ENCODE data around the gene PLB1.

- no peak for TF ChIP-seq CTCF (IDR thresholded peaks at IDR 0.05)
- TF ChIP-seq POLR2A (IDR thresholded peaks at IDR 0.05) = no peak
Observed at GRCh38 chr2:28463211-28463816, 32.5 kb upstream of the PLB1 start.

All from right lobe of liver (tissue), 4 donors.